GM23338 (cell line): ENCODE measurements around the gene PRKACA. TPM values are rescaled to one million over a fixed set of nuclear protein-coding genes. Genes with fewer than 3 reads are reported as not detected.

ENCODE experiments used
- ATAC-seq: fragments of 200-7000 bp; cut with Tn5 transposase; 3 replicates; pipeline ENCODE4 v1.9.1; 2020
- DNase-seq: peaks from one replicate; pipeline ENCODE4 v3.0.0-alpha.2; 2015; ENCODE audit warnings: low spot score
- H2AFZ ChIP-seq: fragments of 200-600 bp; sonication (generic); 2 replicates; pipeline ENCODE4 v1.8.0; 2016; ENCODE audit warnings: antibody characterized with exemption, mild to moderate bottlenecking, moderate library complexity
- H3F3A ChIP-seq: fragments of 200-600 bp; sonication (generic); replicated peaks from 2 replicates; pipeline ENCODE4 v1.8.0; 2017; ENCODE audit warnings: antibody characterized with exemption, mixed run types, low read depth
- H3K27ac ChIP-seq: fragments of 200-600 bp; sonication (generic); 2 replicates; pipeline ENCODE4 v1.6.1; 2016; ENCODE audit warnings: low read depth
- H3K27me3 ChIP-seq: fragments of 200-600 bp; sonication (generic); 2 replicates; pipeline ENCODE4 v1.8.0; 2016; ENCODE audit warnings: mild to moderate bottlenecking, mixed run types, moderate library complexity; ENCODE audit not compliant: insufficient read depth
- H3K36me3 ChIP-seq: fragments of 200-600 bp; sonication (generic); 2 replicates; pipeline ENCODE4 v1.8.0; 2016; ENCODE audit warnings: mild to moderate bottlenecking; ENCODE audit not compliant: insufficient read depth
- H3K4me1 ChIP-seq: fragments of 200-600 bp; sonication (generic); 2 replicates; pipeline ENCODE4 v1.8.0; 2016; ENCODE audit warnings: mild to moderate bottlenecking, moderate library complexity; ENCODE audit not compliant: insufficient read depth
- H3K4me2 ChIP-seq: fragments of 200-600 bp; sonication (generic); 2 replicates; pipeline ENCODE4 v1.7.1; 2017; ENCODE audit warnings: mixed run types
- H3K4me3 ChIP-seq: fragments of 200-600 bp; sonication (generic); 2 replicates; pipeline ENCODE4 v1.6.1; 2016; ENCODE audit warnings: mixed run types
- H3K79me2 ChIP-seq: fragments of 200-600 bp; sonication (generic); replicated peaks from 2 replicates; pipeline ENCODE4 v1.8.0; 2017; ENCODE audit warnings: mild to moderate bottlenecking; ENCODE audit not compliant: insufficient read depth
- H3K9me2 ChIP-seq: fragments of 200-600 bp; sonication (generic); 2 replicates; pipeline ENCODE4 v1.8.0; 2017; ENCODE audit not compliant: insufficient read depth
- H4K20me1 ChIP-seq: fragments of 200-600 bp; sonication (generic); replicated peaks from 2 replicates; pipeline ENCODE4 v1.8.0; 2017; ENCODE audit warnings: mild to moderate bottlenecking; ENCODE audit not compliant: insufficient read depth
- H3K27ac Mint-ChIP-seq: 2 replicates; pipeline ENCODE4 v1.8.0; 2020; ENCODE audit warnings: inconsistent platforms, mild to moderate bottlenecking, moderate library complexity, mixed read lengths
- H3K27me3 Mint-ChIP-seq: 3 replicates; pipeline ENCODE4 v1.8.0; 2022; ENCODE audit warnings: low read depth, mild to moderate bottlenecking, moderate library complexity, mixed read lengths, inconsistent platforms; ENCODE audit not compliant: insufficient read depth, poor library complexity
- H3K36me3 Mint-ChIP-seq: 3 replicates; pipeline ENCODE4 v1.8.0; 2021; ENCODE audit warnings: low read depth, mild to moderate bottlenecking, inconsistent platforms, moderate library complexity, mixed read lengths
- H3K4me1 Mint-ChIP-seq: 3 replicates; pipeline ENCODE4 v1.8.0; 2020; ENCODE audit warnings: mild to moderate bottlenecking, inconsistent platforms, mixed read lengths
- H3K4me3 Mint-ChIP-seq: 3 replicates; pipeline ENCODE4 v1.8.0; 2021; ENCODE audit warnings: moderate library complexity, mild to moderate bottlenecking, inconsistent platforms, mixed read lengths
- H3K9me3 Mint-ChIP-seq: 3 replicates; pipeline ENCODE4 v1.8.0; 2020; ENCODE audit warnings: moderate library complexity, mild to moderate bottlenecking, inconsistent platforms, mixed read lengths
- CTCF ChIP-seq, 2 experiments: fragments of 200-600 bp in 1 of 2; sonication (generic) in 1 of 2; conservative IDR thresholded peaks; 2 replicates each; pipeline versions ENCODE4 v1.5.1 to v1.6.1; 2016 to 2017; ENCODE audit warnings: antibody characterized with exemption in 2 of 2, low read depth in 2 of 2, mild to moderate bottlenecking in 2 of 2, moderate library complexity in 1 of 2
- ETS1 ChIP-seq: IDR thresholded peaks from 2 replicates; pipeline ENCODE4 v1.6.1; 2016; ENCODE audit warnings: antibody characterized with exemption
- REST ChIP-seq: IDR thresholded peaks from one replicate; pipeline ENCODE4 v1.6.1; 2018; ENCODE audit warnings: antibody characterized with exemption; ENCODE audit not compliant: unreplicated experiment
- polyA plus RNA-seq: library from polyadenylated mRNA; unstranded; fragments of >200 nt; fragmentation: Nextera tagmentation; extraction: Ambion mirVana; gene quantifications from 2 replicates; pipeline ENCODE4 v1.2.1, GENCODE V29; 2016
- total RNA-seq: library from RNA; depleted of rRNA; stranded (reverse); fragments of >200 nt; shearing (Covaris generic); gene quantifications from 2 replicates; pipeline ENCODE4 v1.2.3, GENCODE V29; 2014
- TF ChIP-seq, protein P1 (sequence below): fragments of 250-450 bp; sonication (Bioruptor Pico); IDR thresholded peaks from 2 replicates; pipeline ENCODE4 v1.5.0; 2020; ENCODE audit warnings: mild to moderate bottlenecking, moderate library complexity

PRKACA gene
- total and polyA plus RNA-seq, 2 experiments from 2014 or later = 13.0 to 31.3 TPM

DNA sequence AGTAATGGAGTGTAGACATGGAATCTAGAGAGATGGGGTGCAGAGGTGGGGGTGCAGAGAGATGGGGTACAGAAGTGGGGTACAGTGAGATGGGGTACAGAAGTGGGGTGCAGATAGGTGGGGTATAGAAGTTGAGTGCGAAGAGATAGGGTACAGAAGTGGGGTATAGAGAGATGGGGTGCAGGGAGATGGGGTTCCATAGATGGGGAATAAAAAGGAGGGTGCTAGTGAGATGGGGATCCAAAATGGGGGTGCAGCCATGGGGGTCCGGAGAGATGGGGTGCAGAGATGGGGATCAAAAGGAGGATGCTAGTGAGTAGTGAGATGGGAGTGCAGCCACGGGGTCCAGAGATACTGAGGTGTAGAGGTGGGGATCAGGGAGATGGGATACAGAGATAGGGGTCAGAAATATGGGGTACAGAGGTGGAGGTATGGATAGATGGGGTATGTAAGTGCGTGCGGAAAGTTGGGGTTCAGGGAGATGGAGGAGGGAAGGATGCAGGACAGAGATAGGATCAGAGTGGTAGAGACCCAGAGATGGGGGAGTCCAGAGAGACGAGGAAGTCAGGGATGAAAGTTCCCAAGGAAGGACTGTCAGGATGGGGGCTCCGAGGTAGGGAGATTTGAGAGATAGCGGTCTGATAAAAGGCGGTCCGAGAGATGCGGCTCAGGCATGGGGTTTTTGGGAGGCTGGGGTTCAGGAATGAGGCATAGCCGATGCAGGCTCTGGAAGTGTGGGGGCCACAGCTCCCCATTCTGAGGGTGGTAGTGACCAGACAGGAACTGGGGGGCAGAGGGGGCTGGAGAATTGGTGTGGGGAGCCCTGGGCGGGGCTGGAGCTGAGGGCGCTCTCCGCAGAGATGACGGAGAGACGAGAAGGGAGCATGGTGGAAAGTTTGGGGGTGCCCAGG, 59.1 kb downstream of the PRKACA start (continued):
- TF ChIP-seq CTCF (conservative IDR thresholded peaks at IDR 0.05; ENCODE audit: low read depth in 2 of 2) (no peak), ETS1 (no peak), REST (no peak)

DNA sequence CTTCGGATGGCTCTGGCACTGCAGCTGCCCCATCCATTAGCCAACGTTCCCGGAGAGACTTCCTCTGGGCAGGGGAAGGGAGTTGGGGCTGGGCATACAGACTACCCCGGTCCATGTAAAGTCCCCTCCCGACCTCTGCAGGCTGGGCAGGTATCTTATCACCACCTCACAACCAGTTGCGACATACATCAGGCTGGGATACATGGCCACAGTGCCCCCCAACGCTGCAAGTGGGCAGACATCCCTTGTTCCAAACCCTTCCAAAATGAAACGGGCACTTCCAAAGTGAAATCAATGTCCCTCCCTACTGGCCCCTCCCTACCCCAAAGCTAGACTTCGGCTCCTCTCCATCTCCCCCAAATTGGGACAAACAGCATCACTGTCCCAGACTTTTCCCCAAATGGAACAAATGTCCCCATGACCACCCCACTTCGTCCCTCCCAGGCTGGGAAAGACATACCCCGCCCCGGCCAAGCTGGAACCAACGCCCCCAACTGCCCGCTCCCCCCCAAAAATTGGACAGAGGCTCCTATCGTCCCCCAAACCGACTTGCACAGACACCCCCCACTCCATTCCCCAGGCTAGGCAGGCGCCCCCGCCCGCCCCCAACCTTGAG, 60.7 kb downstream of the PRKACA start:
- peak overlapping the region; percentile 83 for H3K4me2 ChIP-seq
- H3K27ac ChIP-seq = no peak overlapping the region
- Mint-ChIP-seq H3K27me3 (peaks cover 34% of the 10 kb centered on the region), H3K36me3 (peaks cover 16% of the 10 kb centered on the region), H3K4me3 (peak overlapping the region; percentile 78), H3K4me1 (peaks cover 14% of the 10 kb centered on the region), H3K9me3 (no peaks in the 10 kb centered on the region; the same call in 2 of the 3 replicates), H3K27ac (no peak overlapping the region)
- peaks cover 25% of the 10 kb centered on the region for H3K27me3 ChIP-seq
- TF ChIP-seq CTCF (conservative IDR thresholded peaks at IDR 0.05; ENCODE audit: low read depth in 2 of 2) = peak; percentile 15 to 53; a peak in 2 of 4 replicates
- TF ChIP-seq, protein P1, sequence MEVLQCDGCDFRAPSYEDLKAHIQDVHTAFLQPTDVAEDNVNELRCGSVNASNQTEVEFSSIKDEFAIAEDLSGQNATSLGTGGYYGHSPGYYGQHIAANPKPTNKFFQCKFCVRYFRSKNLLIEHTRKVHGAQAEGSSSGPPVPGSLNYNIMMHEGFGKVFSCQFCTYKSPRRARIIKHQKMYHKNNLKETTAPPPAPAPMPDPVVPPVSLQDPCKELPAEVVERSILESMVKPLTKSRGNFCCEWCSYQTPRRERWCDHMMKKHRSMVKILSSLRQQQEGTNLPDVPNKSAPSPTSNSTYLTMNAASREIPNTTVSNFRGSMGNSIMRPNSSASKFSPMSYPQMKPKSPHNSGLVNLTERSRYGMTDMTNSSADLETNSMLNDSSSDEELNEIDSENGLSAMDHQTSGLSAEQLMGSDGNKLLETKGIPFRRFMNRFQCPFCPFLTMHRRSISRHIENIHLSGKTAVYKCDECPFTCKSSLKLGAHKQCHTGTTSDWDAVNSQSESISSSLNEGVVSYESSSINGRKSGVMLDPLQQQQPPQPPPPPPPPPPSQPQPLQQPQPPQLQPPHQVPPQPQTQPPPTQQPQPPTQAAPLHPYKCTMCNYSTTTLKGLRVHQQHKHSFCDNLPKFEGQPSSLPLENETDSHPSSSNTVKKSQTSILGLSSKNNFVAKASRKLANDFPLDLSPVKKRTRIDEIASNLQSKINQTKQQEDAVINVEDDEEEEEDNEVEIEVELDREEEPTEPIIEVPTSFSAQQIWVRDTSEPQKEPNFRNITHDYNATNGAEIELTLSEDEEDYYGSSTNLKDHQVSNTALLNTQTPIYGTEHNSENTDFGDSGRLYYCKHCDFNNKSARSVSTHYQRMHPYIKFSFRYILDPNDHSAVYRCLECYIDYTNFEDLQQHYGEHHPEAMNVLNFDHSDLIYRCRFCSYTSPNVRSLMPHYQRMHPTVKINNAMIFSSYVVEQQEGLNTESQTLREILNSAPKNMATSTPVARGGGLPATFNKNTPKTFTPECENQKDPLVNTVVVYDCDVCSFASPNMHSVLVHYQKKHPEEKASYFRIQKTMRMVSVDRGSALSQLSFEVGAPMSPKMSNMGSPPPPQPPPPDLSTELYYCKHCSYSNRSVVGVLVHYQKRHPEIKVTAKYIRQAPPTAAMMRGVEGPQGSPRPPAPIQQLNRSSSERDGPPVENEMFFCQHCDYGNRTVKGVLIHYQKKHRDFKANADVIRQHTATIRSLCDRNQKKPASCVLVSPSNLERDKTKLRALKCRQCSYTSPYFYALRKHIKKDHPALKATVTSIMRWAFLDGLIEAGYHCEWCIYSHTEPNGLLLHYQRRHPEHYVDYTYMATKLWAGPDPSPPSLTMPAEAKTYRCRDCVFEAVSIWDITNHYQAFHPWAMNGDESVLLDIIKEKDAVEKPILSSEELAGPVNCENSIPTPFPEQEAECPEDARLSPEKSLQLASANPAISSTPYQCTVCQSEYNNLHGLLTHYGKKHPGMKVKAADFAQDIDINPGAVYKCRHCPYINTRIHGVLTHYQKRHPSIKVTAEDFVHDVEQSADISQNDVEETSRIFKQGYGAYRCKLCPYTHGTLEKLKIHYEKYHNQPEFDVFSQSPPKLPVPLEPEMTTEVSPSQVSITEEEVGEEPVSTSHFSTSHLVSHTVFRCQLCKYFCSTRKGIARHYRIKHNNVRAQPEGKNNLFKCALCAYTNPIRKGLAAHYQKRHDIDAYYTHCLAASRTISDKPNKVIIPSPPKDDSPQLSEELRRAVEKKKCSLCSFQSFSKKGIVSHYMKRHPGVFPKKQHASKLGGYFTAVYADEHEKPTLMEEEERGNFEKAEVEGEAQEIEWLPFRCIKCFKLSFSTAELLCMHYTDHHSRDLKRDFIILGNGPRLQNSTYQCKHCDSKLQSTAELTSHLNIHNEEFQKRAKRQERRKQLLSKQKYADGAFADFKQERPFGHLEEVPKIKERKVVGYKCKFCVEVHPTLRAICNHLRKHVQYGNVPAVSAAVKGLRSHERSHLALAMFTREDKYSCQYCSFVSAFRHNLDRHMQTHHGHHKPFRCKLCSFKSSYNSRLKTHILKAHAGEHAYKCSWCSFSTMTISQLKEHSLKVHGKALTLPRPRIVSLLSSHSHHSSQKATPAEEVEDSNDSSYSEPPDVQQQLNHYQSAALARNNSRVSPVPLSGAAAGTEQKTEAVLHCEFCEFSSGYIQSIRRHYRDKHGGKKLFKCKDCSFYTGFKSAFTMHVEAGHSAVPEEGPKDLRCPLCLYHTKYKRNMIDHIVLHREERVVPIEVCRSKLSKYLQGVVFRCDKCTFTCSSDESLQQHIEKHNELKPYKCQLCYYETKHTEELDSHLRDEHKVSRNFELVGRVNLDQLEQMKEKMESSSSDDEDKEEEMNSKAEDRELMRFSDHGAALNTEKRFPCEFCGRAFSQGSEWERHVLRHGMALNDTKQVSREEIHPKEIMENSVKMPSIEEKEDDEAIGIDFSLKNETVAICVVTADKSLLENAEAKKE (CRISPR knock-in tag) = no peak
- no peaks in the 10 kb centered on the region; the same call in 1 of the 2 replicates for H3F3A ChIP-seq
- H2AFZ ChIP-seq = peak overlapping the region; percentile 80; the same call in 1 of the 2 replicates
- peak overlapping the region; percentile 74 for H3K4me3 ChIP-seq
- DNase-seq = peak; percentile 43
- no peaks in the 10 kb centered on the region; the same call in 1 of the 2 replicates for H4K20me1 ChIP-seq
- H3K79me2 ChIP-seq = no peaks in the 10 kb centered on the region
- no peaks in the 10 kb centered on the region for H3K9me2 ChIP-seq
- no peaks in the 10 kb centered on the region for H3K36me3 ChIP-seq
- H3K4me1 ChIP-seq = peaks cover 8% of the 10 kb centered on the region; the same call in 1 of the 2 replicates
- peak; percentile 45 for ATAC-seq
